Measurements from ENCODE around the gene PAK6.

The PAK6 gene

DNA sequence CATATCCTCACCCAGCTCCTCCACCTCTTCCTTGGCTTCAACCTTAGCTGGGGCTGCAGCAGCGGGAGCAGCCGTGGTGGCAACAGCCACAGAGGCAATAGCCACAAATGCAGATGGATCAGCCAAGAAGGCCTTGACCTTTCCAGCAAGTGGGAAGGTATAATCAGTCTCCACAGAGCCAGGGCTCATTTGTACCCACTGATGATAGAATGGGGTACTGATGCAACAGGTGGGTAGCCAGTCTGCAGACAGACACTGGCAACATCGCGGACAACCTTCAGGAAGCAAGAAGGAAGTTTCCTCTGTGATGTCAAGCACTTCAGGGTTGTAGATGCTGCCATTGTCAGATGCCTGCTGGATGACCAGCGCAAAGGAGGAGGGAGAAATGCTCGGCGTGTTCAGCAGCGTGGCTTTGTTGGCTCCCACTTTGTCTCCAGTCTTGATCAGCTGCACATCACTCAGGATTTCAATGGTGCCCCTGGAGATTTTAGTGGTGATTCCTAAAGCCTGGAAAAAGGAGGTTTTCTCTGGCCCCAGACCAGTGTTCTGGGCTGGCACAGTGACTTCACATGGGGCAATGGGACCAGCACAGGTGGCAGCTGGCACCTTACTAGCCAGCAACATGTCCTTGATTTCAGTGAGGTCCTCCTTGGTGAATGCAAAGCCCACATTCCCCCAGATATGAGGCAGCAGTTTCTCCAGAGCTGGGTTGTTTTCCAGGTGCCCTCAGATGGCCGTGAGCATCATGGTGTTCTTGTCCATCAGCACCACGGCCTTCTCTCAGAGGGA, 73.7 kb downstream of the PAK6 start:
- no peak for DNase-seq

DNA sequence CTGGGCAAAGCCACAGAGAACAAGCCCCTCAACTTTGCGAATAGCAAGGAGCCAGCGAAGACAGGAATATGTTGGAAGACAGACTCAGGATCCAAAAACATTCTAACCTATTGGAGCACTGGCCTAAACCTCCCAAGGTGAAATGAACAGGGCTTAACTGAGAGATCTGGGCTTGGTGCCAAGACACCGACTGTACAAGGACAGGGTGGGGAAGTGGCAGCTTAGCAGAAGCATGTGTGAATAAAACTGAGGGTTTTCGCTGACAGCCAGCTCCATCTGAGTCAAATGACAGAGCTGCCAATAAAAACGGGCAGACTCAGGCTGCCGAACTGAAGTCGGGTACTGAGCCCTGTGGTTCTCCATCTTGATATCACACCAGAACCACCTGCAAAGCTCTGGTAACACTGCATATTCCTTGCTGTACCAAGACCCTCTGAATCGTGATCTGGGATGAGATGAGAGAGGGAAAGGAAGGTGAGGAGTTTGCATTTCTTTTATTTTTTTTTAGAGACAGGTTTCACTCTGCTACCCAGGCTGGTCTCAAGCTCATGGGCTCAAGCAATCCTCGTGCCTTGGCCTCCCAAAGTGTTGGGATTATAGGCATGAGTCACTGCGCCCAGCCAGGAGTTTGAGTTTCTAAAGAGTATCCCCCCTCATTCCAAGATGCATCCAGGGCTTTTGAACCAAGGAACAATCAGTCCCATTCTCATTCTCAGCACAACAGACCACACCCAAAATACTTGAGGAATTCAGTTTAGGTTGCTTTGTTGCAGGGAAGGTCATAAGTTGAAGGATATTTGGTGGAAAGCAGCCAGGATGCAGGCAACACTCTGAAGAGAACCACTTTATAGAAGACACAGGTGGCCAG, 74.9 kb downstream of the PAK6 start:
- no peak for DNase-seq

DNA sequence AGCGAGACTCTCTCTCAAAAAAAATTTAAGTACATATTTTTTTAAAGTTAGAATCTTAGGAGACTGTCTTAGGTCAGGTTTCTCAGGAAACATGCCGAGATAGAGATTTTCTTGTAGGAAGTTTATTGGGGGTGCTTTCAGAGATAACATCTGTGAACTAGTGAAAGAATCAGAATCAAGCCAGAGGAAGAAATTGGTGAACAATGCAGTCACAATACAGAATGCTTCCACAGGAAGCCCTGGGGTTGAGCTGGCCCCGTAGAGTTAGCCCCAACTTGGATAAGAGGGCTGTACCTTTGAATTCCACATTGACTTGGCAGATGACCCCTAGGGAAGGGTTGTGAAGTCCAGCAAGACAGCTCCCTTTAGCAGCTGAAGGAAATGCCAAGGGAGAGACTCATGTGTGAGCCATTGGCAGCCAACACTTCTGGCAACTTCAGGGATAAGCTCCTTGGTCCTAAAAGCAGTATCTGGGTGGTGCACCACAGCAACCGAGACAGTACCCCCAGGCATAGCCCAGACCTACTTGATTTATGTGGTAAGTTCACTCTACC, 75.9 kb downstream of the PAK6 start:
- DNase-seq, result no peak

DNA sequence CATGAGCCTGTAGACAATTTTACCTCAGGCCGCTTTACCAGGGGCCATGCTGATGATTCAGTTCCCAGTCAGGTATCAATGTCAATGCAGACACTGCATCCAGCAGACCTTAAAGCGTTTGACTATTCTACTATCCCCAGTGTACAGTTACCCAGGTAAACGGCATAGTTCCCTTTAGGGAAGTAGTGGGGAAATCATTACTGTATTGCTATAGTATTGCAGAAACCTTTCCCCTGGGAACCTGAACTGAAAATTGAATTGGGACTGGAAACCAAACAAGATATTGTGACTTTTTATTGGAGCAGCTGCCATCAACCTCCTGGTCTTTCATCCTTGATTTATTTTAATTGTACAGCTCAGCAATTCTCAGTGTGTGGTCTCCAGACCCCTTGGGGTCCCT, 78.1 kb downstream of the PAK6 start:
- DNase-seq, result no peak

DNA sequence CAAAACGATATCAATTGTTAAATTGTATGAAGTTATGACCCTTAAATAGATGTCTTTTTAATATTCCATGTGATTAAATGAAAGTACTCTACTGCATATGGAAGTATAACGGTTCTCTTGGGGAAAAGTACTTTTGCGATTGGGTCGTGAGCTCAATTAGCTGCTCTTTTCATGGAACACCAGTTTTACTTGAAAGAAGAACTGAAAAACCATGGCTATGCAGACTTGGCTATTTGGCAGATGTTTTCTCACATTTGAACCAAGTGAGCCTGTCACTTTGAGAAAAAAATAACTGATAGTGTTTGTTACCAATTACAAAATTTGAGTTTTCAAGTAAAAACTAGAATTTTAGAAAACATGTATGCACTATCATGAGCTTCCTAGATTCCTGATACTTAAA, 78.7 kb downstream of the PAK6 start:
- DNase-seq, result no peak

DNA sequence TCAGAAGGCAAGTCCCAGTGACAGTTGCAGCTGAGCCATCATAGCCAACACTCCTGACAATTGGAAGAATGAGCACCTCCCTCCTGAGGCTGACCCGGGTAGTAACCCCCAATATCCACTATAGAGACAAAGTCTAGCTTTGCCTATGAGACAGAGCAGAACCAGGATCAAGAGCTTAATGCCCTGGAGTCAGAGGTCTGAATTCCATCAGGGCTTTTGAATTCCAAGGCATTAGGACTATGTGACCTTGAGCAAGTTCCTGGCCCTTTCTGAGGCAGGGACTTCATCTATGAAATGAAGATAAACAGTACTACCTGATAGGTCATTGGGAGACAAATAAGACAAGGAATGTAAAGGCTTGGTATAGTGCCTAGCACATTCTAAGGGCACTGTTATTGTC, 81.5 kb downstream of the PAK6 start:
- no peak for DNase-seq

DNA sequence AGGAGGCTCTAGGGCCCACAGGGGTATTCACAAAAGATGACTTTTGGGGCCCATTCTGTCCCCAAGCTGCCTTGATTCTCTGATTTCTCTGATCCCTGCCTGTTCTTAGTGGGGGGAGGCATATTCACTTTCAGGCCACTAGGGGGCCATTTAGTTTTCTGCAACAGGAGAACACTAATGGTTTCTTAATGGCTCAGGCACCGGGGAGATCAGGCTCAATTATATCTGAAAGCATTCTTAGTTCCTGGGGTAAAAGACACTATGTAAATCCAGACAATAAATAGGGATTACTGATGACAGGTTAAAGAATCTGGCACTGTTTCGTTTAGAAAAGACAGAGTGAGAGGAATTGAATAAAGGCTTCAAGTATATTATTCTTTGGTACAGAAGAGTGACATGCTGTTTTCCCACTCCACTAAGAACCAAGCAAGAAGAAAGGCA, 82.1 kb downstream of the PAK6 start:
- DNase-seq, result peak in 1 of 4 experiments; percentile 12

DNA sequence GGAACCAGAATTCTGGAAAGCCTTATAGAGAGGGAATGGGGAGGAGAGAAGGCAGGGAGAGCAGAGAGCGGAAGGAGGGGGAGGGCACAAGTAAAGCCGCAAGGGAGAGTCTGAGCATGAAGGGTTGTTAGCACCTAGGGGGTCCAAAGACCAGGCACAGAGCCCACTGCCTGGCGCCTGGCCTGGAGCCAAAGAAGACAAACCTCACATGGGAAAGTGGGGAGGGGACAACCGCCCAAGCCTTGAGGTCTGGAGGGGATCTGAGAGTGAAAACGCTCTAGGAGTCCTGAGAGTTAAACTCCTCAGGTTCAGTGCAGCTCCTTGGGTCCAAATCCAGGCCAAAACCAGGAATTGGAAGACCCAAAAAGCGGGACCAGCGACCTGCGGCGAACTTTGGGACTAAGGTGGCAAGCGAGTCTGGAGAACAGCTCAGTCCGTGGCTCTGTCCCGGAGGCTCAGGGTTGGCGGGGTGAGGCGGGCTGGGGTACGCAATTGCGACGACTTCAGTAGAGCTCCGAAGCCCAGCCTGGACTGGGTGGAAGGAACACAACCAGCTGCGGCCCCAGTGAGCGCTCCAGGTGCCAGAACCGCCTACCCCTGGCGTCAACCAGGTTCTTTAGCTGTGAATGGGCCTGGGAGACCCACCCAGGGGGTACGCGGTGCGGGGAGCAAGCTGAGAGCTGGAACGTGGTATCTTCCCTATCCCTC, 83.8 kb downstream of the PAK6 start:
- no peak for DNase-seq

DNA sequence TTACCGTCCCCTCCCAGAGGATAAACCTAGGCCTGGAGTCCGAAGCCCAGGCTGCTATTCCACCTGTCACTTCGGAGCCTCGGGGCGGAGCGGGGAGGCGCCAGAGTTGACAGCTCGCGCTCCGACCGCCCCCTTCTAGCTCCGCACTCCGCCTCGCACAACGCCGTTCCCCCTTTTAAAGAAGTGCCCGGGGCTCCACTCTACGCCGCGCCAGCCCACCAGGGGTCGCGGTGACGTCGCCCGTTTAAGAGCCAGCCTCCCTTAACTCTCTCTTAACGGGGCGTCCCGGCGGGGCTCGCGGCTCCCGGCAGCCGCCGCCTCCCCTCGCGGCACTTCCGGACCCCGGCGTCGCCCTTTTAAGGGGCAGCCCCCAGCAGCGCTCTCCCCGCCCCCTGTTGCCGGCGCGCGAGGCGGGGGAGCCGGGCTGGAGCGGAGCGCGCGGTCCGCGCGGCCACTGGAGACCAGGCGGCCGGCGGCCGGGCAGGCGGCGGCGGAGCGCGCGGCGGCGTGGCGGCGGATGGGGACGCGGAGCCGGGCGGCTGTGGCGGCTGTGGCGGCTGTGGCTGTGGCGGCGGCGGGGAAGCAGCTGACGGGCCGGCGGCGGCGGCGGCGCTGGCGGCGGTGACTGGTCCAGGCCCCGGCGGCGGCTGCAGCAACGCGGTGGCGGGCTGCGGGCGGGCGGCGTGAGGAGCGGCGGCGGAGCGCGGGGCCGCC, 84.5 kb downstream of the PAK6 start, which contains the start of gene INAFM2:
Gene INAFM2, plus strand, starts transcription at position 454 of the 714 bp plus-strand sequence. CDS start 364 bp downstream, outside the sequence.
- DNase-seq, result peak; percentile 79 to 88 (median 83)

DNA sequence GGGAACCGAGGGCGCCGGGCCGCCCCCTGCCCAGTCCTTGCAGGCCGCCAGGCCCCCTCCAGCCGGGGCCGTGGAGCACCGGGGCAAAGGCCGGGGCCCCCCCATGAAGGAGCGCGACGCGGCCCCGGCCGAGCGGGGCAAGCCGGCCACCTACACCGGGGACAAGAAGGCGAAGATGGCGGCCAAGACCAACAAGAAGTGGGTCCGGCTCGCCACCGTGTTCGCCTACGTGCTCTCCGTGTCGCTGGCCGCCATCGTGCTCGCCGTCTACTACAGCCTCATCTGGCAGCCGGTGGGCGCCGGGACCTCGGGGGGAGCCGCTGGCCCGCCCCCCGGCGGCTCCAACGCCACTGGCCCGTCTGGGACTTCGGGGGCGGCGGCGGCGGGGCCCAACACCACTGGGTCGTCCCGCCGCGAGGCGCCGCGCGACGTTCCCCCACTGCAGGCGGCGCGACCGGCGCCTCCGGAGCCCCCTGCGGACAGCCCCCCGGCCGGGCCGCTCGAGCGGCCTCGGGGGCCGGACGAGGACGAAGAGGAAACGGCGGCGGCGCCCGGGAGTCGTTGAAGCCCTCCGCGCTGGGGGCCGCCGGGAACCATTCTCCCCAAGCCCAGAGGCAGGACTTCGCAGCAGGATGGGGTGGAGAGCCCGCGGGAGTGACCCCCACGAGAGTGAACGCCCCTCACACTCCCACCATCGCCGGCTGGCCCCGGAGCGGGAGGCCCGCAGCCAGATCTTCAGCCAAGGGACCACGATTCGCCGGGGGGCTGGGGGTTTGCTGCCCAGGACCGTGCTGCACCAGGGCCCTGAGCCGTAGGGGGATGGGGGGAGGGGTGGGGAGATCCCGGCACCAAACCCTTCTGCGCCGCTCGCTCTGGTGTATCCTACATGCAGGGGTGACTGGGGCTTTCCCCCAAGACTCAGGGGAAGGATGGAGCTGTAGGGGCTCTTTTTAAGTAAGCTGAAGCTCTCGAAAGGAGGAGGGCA, 85.4 kb downstream of the PAK6 start:
- DNase-seq, result no peak

DNA sequence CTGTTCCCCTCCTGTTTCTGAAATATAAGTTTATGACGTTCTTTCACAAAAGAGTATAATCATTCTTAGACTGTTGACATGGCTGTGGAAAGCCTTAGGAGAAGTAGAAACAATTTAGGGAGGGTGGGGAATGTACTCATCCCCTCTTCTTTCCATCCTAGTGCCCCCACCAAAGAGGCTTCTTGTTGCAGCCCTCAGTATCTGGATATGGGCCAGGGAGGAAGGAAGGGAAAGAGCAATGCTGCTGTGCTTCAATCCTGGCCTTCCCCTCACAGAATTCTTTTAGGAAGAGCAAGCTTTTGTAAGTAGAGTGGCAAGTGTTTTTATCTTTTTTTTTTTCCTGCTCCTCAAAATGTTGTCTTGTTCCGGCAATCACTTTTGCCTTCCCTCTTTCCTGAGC, 86.3 kb downstream of the PAK6 start:
- DNase-seq, result no peak

DNA sequence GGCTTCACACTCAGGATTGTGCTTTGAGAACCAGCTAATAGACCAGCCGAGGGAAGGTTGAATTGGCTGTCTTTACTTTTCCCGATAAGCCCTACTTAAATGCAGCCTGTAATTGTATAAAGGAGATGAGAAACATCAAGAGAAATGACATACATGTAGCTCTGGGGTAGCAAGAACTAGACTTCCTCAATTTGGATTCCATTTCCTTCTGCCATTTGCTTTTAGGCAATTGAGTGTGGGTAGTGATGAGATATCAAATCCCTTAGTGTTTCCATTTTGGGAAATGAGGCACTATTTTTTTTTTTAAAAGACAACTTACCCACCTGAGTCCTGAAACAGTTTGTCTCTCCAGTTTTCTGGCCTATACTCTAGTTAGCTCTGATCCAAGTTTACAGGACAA, 86.8 kb downstream of the PAK6 start:
- no peak for DNase-seq

Data from activated CD4-positive, CD25-positive, alpha-beta regulatory T cell (primary cell).